ENCODE measurements around the gene CMIP.
A peak's percentile ranks its signal among the peaks of the same experiment; 100 is the strongest.

The CMIP gene

GRCh38 chr16:81607805-81608522 is 163.4 kb downstream of the CMIP start:
- no peak for DNase-seq (ENCODE audit: low spot score)

GRCh38 chr16:81608523-81609209 is 164.1 kb downstream of the CMIP start:
- DNase-seq (ENCODE audit: low spot score) = peak; percentile 32

GRCh38 chr16:81609323-81609892 is 164.8 kb downstream of the CMIP start:
- no peak for DNase-seq (ENCODE audit: low spot score)

GRCh38 chr16:81610144-81610842 is 165.7 kb downstream of the CMIP start:
- no peak for DNase-seq (ENCODE audit: low spot score)

- DNase-seq (ENCODE audit: low spot score) = no peak
Observed at GRCh38 chr16:81610936-81611335, 166.3 kb downstream of the CMIP start.

- DNase-seq (ENCODE audit: low spot score) = no peak
Observed at GRCh38 chr16:81611721-81612120, 167.1 kb downstream of the CMIP start.

- no peak for DNase-seq (ENCODE audit: low spot score)
Observed at GRCh38 chr16:81612351-81613163, 167.9 kb downstream of the CMIP start.

GRCh38 chr16:81614171-81614570 is 169.6 kb downstream of the CMIP start:
- DNase-seq (ENCODE audit: low spot score) = no peak

GRCh38 chr16:81614654-81615359 is 170.2 kb downstream of the CMIP start:
- no peak for DNase-seq (ENCODE audit: low spot score)

GRCh38 chr16:81615411-81615810 is 170.8 kb downstream of the CMIP start:
- no peak for DNase-seq (ENCODE audit: low spot score)

- no peak for DNase-seq (ENCODE audit: low spot score)
Observed at GRCh38 chr16:81615833-81616232, 171.2 kb downstream of the CMIP start.

GRCh38 chr16:81616321-81617020 is 171.9 kb downstream of the CMIP start:
- DNase-seq (ENCODE audit: low spot score) = peak; percentile 43

- no peak for DNase-seq (ENCODE audit: low spot score)
Observed at GRCh38 chr16:81617021-81617346, 172.4 kb downstream of the CMIP start.

GRCh38 chr16:81618187-81618586 is 173.6 kb downstream of the CMIP start:
- no peak for DNase-seq (ENCODE audit: low spot score)

GRCh38 chr16:81618661-81619060 is 174.1 kb downstream of the CMIP start:
- no peak for DNase-seq (ENCODE audit: low spot score)

GRCh38 chr16:81620029-81620428 is 175.4 kb downstream of the CMIP start:
- no peak for DNase-seq (ENCODE audit: low spot score)

GRCh38 chr16:81620796-81621195 is 176.2 kb downstream of the CMIP start:
- no peak for DNase-seq (ENCODE audit: low spot score)

GRCh38 chr16:81621496-81621895 is 176.9 kb downstream of the CMIP start:
- DNase-seq (ENCODE audit: low spot score) = no peak

GRCh38 chr16:81623365-81624102 is 178.9 kb downstream of the CMIP start:
- peak; percentile 78 for DNase-seq (ENCODE audit: low spot score)

- no peak for DNase-seq (ENCODE audit: low spot score)
Observed at GRCh38 chr16:81624403-81624759, 179.8 kb downstream of the CMIP start.

Measured in NAMALWA (cell line).